ENCODE results near the gene SPPL2A. TPM values are rescaled to one million over a fixed set of nuclear protein-coding genes. Genes with fewer than 3 reads are reported as not detected.
A peak's percentile ranks its signal among the peaks of the same experiment; 100 is the strongest.

Gene SPPL2A
- total and polyA plus RNA-seq, 9 of the 15 experiments (the other 6 are each of a cell fraction or from before 2014, with no cell fraction given), result 9.8 to 66.1 (median 38.0) TPM

DNA sequence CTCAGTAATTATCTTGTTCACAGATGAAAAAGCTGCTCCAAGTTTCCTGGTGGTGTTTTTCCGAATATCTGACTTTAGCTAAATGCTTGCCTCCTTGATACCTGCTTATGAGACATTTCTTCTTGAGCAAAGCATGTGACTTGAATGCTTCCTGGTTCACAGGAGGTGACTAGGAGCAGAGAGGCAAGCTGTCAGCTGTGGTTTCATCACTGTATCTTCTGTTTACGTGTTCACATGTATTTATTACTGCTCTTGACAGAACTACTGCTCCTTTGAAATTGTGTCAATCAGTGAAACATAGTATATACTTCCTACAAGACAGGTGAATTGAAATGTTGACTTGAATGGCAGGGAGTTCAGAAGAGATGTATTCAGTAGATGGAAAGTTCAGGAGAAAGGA, 8.9 kb upstream of the SPPL2A start (continued):
- TF ChIP-seq CREB1 (IDR thresholded peaks at IDR 0.05) (no peak), CREB1 (CRISPR knock-in tag; IDR thresholded peaks at IDR 0.05) (no peak), KAT8 (IDR thresholded peaks at IDR 0.05; ENCODE audit: low read depth) (no peak), ZNF174 (CRISPR knock-in tag; IDR thresholded peaks at IDR 0.05) (no peak), FOXA1 (IDR thresholded peaks at IDR 0.05; ENCODE audit: borderline replicate concordance) (no peak), CREM (IDR thresholded peaks at IDR 0.05; ENCODE audit: low read depth) (no peak), L3MBTL2 (IDR thresholded peaks at IDR 0.05) (peak; percentile 52), MYC (IDR thresholded peaks at IDR 0.05; ENCODE audit: low read depth, low read length) (0 out of 2 replicates have a peak, but pooled peaks have one; percentile 18), MYC (CRISPR knock-in tag; IDR thresholded peaks at IDR 0.05; ENCODE audit: borderline replicate concordance, low read depth) (no peak), CHD2 (IDR thresholded peaks at IDR 0.05; ENCODE audit: low read depth, low read length) (no peak), NCOA4 (IDR thresholded peaks at IDR 0.05; ENCODE audit: partially characterized antibody) (no peak), PHB (CRISPR knock-in tag; IDR thresholded peaks at IDR 0.05) (no peak), ZNF175 (CRISPR knock-in tag; IDR thresholded peaks at IDR 0.05; ENCODE audit: low read depth) (no peak), MXI1 (IDR thresholded peaks at IDR 0.05; ENCODE audit: low read depth, low read length) (no peak), CC2D1A (IDR thresholded peaks at IDR 0.05) (no peak)
- TF ChIP-seq, protein P1, sequence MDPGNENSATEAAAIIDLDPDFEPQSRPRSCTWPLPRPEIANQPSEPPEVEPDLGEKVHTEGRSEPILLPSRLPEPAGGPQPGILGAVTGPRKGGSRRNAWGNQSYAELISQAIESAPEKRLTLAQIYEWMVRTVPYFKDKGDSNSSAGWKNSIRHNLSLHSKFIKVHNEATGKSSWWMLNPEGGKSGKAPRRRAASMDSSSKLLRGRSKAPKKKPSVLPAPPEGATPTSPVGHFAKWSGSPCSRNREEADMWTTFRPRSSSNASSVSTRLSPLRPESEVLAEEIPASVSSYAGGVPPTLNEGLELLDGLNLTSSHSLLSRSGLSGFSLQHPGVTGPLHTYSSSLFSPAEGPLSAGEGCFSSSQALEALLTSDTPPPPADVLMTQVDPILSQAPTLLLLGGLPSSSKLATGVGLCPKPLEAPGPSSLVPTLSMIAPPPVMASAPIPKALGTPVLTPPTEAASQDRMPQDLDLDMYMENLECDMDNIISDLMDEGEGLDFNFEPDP (CRISPR knock-in tag; IDR thresholded peaks at IDR 0.05), result no peak
- TF ChIP-seq, protein P2, sequence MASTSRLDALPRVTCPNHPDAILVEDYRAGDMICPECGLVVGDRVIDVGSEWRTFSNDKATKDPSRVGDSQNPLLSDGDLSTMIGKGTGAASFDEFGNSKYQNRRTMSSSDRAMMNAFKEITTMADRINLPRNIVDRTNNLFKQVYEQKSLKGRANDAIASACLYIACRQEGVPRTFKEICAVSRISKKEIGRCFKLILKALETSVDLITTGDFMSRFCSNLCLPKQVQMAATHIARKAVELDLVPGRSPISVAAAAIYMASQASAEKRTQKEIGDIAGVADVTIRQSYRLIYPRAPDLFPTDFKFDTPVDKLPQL (IDR thresholded peaks at IDR 0.05; ENCODE audit: extremely low read depth, insufficient read length), result no peak
- TF ChIP-seq, protein P3, sequence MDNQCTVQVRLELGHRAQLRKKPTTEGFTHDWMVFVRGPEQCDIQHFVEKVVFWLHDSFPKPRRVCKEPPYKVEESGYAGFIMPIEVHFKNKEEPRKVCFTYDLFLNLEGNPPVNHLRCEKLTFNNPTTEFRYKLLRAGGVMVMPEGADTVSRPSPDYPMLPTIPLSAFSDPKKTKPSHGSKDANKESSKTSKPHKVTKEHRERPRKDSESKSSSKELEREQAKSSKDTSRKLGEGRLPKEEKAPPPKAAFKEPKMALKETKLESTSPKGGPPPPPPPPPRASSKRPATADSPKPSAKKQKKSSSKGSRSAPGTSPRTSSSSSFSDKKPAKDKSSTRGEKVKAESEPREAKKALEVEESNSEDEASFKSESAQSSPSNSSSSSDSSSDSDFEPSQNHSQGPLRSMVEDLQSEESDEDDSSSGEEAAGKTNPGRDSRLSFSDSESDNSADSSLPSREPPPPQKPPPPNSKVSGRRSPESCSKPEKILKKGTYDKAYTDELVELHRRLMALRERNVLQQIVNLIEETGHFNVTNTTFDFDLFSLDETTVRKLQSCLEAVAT (IDR thresholded peaks at IDR 0.05), result no peak
